ENCODE measurements around the gene CASKIN2.

CASKIN2 gene

GRCh38 chr17:75500419-75501216 is 14.7 kb downstream of the CASKIN2 start:
- TF ChIP-seq CTCF (conservative IDR thresholded peaks at IDR 0.05; ENCODE audit: low read depth, low read length), result no peak
- no peak for DNase-seq (ENCODE audit: low read depth)
- H3K4me3 ChIP-seq (ENCODE audit: low read length), result no peak overlapping the region

GRCh38 chr17:75499313-75500022 is 15.9 kb downstream of the CASKIN2 start:
- no peak for DNase-seq (ENCODE audit: low read depth)
- no peak overlapping the region for H3K4me3 ChIP-seq (ENCODE audit: low read length)
- TF ChIP-seq CTCF (conservative IDR thresholded peaks at IDR 0.05; ENCODE audit: low read depth, low read length), result no peak

- TF ChIP-seq CTCF (conservative IDR thresholded peaks at IDR 0.05; ENCODE audit: low read depth, low read length), result no peak
- no peak overlapping the region for H3K4me3 ChIP-seq (ENCODE audit: low read length)
- no peak for DNase-seq (ENCODE audit: low read depth)
Measured at GRCh38 chr17:75498726-75499213, 16.6 kb downstream of the CASKIN2 start.

GRCh38 chr17:75498039-75498725 is 17.2 kb downstream of the CASKIN2 start:
- TF ChIP-seq CTCF (conservative IDR thresholded peaks at IDR 0.05; ENCODE audit: low read depth, low read length), result no peak
- no peak for DNase-seq (ENCODE audit: low read depth)
- no peak overlapping the region for H3K4me3 ChIP-seq (ENCODE audit: low read length)

- H3K4me3 ChIP-seq (ENCODE audit: low read length), result no peak overlapping the region
- no peak for TF ChIP-seq CTCF (conservative IDR thresholded peaks at IDR 0.05; ENCODE audit: low read depth, low read length)
- DNase-seq (ENCODE audit: low read depth), result no peak
Measured at GRCh38 chr17:75496005-75496404, 19.3 kb downstream of the CASKIN2 start.

GRCh38 chr17:75494326-75494877 is 20.9 kb downstream of the CASKIN2 start:
- no peak for DNase-seq (ENCODE audit: low read depth)
- no peak for TF ChIP-seq CTCF (conservative IDR thresholded peaks at IDR 0.05; ENCODE audit: low read depth, low read length)
- H3K4me3 ChIP-seq (ENCODE audit: low read length), result no peak overlapping the region
